IMR-90 (cell line): ENCODE results near the gene TLCD2. TPM values are rescaled to one million over a fixed set of nuclear protein-coding genes. Genes with fewer than 3 reads are reported as not detected.

ENCODE experiments used
- CTCF ChIP-seq: conservative IDR thresholded peaks from 2 replicates; pipeline ENCODE4 v1.5.1; 2012; ENCODE audit warnings: mild to moderate bottlenecking, low read depth, low read length, improper control_type of control experiment
- NFE2L2 ChIP-seq: fragments of 150-350 bp; IDR thresholded peaks from 2 replicates; pipeline ENCODE4 v1.6.1; 2016; ENCODE audit warnings: low read depth, mild to moderate bottlenecking, low read length
- polyA plus RNA-seq, 3 experiments: library from polyadenylated mRNA; depleted of rRNA; stranded (reverse); fragments of >200 nt; gene quantifications; 2 replicates each; pipeline ENCODE4 v1.2.3, GENCODE V29; 2012; ENCODE audit warnings: low replicate concordance in 1 of 3
- total RNA-seq: library from RNA; depleted of rRNA; stranded (reverse); fragments of >200 nt; gene quantifications from 2 replicates; pipeline ENCODE4 v1.2.3, GENCODE V29; 2012

The TLCD2 gene
- total and polyA plus RNA-seq, 2 of the 4 experiments (the other 2 are of a cell fraction): 0.72 to 1.2 TPM

- TF ChIP-seq CTCF (no peak), NFE2L2 (no peak)
Observed at GRCh38 chr17:1725642-1726511, 15.7 kb upstream of the TLCD2 start (continued).
